HG03378 (cell line): ENCODE data around the gene PRSS53.
"Not testable (repeated sequence)": the region's sequence is repeated elsewhere in the genome, so short reads cannot be mapped to it uniquely, and the experiment has no call there.

Experiments
- ATAC-seq: cut with Tn5 transposase; IDR thresholded peaks from one replicate; pipeline ENCODE4 v1.9.1; 2021; ENCODE audit warnings: mild to moderate bottlenecking, moderate library complexity; ENCODE audit not compliant: unreplicated experiment

PRSS53 gene

DNA sequence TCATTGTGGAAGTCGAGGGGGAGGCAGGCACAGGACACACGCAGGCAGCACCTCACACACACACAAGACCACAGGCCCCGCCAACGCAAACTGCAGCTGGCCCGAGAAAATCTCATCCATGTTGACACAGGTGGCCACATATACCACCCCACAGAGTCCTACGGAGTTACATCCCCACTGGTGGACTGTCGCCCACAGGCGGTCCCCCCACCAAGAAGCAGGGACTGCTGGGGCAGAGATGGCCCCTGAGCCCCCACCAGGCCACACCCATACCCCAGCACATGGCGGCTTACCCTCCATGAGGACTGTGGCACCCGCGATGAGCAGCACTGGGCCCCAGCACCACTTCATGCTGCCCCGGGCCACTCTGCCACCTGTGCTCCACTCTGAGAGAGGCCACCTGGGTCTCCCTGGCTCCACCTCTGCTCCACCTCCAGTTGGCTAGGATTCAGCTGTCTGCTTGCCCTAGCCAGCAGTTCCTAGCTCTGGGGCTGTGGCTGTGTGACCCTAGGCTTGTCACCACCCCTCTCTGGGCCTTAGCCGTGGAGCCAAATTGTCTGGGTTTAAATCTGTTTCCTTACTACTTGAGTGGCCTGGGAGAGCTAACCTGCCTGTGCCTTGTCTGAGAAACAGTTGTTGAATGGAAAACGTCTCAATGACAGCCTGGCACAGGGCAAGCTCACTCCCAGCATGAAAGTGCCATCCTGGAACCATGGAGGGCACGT is at the start of gene PRSS53:
PRSS53 (minus strand) TSS at position 485 of the 725 bp plus-strand sequence; CDS start at position 351, 134 bp downstream.
- ATAC-seq: no peak

DNA sequence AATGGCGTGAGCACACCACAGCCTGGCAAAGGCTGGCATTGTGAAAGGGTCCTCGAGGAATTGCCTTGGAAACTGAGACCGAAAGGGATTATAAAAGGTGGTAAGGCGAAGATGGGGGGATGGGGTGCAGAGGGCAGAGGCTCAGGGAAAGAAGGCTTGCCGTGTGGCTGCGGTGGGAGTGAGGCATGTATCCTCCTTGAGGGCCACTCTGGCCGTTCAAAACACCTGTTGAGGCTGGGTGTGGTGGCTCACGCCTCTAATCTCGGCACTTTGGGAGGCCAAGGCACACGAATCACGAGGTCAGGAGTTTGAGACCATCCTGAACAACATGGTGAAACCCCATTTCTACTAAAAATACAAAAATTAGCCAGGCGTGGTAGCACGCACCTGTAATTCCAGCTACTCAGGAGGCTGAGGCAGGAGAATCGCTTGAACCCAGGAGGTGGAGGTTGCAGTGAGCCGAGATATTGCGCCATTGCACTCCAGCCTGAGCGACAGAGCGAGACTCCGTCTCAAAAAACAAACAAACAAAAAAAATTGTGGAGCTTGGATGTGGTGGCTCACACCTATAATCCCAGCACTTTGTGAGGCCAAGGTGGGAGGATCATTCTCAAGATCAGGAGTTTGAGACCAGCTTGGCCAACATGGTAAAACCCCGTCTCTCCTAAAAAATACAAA is 48.2 kb upstream of the PRSS53 start:
- not testable (repeated sequence) for ATAC-seq

DNA sequence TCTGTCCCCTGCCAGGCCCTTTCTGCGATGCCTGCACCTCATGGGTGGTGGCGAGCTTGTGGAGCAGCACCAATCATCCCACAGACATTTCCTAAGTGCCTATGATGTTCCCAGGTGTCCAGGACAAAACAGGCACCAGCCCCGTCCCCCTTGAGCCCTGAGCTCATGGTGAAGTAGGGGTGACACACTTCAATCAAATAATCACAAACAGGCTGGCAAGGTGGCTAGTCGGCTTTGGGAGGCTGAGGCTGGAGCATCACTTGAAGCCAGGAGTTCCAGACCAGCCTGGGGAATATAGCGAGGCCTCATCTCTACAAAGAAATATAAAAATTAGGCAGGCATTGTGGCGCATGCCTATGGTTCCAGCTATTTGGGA is 47.5 kb upstream of the PRSS53 start:
- ATAC-seq: no peak

DNA sequence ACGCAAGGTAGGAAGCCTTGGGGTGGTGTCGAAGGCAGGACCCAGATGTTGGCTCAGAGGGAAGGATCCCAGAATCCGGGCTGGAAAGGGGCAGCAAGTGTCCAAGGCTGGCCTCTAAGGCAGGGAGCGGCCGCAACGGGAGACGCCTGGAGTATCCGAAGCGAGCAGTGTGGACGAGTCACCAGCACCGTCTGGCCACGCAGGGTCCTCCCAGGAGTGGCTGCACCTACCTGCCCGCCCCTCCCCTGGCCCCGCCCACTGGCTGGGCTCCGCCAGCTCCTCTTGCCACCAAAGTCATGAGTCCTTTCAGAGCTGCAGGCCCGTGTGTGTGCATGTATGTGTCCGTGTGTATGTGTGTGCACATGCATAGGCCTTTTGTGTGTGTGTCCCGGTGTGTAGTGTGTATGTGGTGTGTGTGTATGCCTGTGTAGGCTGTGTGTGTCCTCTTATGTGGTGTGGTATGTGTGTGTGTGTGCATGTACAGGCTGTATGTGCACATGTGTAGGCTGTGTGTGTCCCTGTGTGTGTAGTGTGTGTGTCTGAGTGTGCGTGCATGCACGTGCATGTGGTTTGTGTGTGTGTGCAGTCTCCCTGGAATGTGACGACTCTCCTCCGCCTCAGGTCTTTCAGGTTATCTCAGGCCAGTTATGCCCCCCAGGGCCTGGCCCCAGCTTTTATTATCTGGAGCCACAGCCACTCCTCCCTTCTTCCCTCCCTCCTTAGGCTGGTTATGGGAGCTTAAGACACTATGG is 47.0 kb upstream of the PRSS53 start, which contains the start of gene PRSS8:
PRSS8 (minus strand) TSS at position 193 of the 752 bp plus-strand sequence. CDS start 229 bp downstream, outside the sequence.
- ATAC-seq: no peak

DNA sequence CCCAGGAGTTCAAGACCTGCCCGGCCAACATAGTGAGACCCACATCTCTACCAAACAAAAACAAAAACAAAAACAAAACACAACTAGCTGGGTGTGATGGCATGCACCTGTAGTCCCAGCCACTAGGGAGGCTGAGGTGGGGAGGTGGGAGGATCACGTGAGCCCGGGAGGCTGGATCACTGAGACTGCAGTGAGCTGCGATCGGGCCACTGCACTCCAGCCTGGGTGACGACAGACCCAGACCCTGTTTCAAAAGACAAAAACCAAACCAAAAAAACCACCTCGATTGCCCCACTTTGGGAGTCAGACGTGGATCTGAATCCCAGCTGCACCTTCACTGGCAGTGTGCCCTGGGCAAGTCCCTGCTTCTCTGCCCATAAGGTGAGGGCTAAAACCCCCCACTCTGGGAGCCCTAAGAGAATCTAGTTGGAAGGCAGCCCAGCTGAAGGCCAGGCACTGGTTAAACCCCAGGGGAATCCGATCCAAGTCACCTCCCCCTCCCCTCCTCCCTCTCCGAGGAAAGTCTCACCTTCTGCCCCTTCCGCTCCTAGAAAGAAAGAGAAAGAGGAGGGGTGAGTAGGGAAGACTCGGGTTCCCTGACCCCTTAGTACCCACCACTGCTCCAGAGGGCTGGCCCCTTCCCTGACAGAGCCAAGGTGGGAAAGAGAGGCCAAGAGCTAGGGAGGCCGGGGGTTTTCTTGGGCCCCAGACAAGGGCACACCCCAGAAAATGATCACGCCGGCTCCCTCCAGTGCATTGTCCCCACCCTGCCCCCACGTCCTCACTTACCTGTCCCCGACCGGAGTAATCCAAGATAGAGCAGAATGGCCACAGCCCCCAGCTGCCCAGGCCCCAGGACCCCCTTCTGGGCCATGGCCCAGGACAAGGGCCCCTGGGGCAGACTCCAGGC is 46.1 kb upstream of the PRSS53 start:
- no peak for ATAC-seq

DNA sequence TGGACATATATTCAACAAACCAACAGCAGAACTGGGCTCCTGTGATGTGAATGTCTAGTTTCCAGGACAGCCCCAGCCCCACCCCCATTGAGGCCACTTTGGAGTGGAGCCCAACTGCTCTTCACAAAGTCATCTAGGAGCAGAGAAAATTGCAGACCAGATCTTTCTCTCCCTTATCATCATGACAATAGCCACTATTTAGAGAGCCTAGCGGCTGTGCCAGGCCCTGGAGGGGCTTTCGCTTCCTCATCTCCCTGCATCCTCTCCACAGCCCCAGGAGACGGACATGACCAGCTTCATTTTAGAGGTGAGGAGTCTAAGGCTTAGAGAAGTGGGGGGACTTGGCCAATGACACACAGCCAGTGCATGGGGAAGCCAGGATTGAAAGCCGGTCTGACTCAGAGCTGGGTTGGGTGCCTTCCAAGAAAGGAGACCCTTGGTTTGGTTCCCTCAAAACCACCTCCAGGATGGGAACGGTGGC is 45.4 kb upstream of the PRSS53 start:
- no peak for ATAC-seq

DNA sequence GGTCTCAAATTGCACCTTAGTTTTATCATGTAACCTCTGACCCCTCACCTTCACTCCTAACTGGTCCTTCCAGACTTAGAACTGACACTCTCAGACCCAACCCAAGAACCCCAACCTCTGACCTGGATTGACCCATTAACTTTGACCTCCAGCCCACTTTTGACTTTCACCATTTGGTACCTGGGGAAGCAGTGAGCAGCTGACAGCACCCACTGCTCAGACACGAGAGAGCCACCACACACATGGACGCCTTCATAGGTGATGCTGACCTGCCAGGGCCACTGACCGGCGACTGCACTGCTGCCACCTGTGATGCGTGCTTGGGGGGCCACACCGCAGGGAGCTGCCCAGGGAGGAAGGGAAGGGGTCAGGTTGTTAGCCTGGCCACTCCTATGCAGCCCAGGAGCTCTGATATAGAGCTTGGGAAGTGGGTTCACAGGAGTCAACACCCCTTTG is 44.3 kb upstream of the PRSS53 start:
- ATAC-seq: no peak

DNA sequence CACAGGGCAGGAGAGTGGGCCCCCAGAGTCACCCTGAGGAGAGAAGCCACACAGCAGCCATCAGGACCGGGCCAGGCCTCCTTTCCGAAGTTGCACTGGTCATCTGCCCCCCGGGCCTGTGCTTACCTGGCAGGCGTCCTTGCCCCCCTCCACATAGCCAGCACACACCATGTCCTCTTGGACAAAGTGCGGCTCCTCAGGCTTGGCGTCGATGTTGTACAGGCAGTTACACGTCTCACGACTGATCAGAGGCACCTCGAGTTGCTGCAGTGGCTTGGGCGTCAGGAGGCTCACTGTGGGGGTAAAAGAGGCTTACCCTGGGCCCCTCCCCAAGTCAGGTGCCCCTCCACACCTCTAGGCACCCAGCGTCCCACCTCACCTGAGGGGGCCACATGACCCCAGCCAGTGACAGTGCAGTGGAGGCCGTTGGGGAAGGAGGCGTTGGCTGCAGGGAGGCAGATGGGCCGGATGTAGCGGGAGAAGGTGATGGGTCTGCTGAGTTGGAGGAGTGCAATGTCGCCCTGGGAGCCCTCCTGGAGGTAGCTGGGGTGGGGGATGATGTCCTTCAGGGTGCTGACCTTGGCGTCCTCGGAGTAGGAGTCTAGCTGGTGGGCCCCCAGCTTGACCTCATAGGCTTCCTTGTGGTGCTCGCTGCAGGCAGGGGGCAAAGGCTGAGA is 43.7 kb upstream of the PRSS53 start:
- ATAC-seq: no peak

DNA sequence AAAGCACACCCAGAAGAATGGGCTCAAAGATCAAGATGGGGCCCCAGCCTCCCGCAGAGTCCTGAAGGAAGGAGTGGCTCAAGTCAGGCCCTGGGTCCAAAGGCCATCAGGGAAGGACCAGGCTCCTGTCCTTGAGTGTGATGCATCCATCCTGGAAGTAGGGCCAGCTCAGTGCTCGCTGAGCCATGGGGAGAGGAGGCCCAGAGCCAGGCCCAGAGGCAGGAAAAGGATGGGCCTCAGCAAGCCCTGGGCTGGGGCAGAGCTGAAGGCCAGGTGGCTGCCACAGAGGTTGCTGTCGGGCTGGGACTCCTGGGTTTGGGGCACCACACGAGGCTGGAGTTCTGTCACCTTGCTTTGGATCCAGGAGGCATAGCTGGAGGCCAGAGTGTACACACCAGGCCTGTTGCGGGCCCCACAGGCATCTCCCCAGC is 43.1 kb upstream of the PRSS53 start:
- no peak for ATAC-seq

DNA sequence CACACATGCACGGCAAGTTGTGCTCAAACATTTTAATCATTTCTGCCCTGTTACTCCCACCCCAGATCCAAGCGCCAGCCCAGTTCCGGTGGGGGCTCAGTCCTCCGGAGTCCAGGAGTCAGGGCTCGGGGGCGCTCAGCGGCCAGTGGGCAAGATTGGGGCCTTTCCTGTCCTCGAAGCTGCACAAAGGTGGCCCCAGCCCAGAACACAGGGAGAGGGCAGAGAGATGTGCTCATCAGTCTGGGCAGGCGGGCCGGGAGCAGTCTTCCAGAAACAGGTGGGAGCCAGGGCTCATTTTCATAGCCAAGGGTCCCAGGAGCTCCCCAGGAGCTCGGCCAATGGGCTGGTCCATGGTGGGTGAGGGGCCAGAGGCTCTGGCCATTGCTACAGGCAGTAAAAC is 42.7 kb upstream of the PRSS53 start:
- no peak for ATAC-seq

DNA sequence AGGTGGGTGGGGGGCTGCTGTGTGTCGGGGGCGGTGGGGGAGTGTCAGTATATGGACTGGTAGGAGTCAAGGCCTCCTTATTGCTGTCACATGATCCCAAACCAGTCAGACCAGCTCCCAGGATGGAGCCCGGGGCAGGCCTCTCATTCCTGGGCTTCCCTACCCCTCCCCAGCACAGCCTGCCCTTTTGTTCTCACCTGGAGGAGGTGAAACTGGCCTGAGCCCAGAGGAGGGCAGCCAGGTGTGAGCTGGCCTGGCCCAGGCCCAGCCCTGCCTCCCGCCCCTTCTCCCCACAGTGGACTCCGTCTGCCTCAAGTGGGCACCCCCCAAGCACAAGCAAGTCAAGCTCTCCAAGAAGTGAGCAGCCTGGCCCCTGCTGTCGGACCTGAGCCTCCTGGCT is 42.2 kb upstream of the PRSS53 start:
- ATAC-seq: no peak

DNA sequence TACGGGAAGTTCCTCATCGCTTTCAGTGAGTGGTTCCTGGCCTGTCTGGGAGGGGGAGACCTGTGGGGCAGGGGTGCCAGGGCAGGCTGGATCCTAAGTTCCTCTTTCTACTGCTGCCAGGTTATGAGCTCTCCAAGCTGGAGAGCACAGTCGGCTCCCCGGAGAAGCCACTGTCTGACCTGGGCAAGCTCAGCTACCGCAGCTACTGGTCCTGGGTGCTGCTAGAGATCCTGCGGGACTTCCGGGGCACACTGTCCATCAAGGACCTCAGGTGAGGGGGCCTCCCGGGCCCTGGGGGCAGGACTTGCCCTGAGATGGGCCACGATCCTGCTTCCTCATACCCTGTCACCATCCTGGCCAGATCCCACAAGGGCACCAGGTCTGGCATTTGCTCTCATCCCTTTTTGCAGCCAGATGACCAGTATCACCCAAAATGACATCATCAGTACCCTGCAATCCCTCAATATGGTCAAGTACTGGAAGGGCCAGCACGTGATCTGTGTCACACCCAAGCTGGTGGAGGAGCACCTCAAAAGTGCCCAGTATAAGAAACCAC is 41.7 kb upstream of the PRSS53 start:
- ATAC-seq: no peak

DNA sequence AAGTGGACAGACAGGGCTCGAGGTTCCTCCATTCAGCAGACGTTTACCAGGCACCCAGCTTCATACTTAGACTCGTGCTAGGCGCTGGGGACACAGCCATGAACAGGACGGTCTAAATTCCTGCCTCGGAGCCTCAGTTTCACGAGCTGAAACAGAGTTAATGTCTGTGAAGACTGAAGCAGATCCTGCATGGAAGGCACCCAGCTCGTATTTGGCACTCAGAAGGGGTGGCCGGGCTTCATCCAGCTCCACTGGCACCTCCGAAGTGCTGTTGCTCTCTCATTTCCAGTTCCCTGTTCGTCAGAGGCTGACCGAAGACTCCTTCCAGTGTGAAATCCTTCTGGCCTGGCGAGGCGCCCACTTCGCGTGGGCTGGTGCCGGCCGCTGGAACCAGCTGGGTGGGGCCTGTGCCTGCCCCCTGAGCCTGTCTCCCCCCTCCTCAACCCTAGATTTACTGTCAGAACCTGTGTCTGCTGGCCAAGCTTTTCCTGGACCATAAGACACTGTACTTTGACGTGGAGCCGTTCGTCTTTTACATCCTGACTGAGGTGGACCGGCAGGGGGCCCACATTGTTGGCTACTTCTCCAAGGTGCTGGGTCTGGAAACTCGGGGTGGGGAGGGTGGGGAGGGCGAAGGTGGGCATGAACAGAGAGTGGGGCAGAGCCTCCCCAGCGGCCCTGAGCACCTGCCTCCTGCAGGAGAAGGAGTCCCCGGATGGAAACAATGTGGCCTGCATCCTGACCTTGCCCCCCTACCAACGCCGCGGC is 41.0 kb upstream of the PRSS53 start:
- no peak for ATAC-seq

DNA sequence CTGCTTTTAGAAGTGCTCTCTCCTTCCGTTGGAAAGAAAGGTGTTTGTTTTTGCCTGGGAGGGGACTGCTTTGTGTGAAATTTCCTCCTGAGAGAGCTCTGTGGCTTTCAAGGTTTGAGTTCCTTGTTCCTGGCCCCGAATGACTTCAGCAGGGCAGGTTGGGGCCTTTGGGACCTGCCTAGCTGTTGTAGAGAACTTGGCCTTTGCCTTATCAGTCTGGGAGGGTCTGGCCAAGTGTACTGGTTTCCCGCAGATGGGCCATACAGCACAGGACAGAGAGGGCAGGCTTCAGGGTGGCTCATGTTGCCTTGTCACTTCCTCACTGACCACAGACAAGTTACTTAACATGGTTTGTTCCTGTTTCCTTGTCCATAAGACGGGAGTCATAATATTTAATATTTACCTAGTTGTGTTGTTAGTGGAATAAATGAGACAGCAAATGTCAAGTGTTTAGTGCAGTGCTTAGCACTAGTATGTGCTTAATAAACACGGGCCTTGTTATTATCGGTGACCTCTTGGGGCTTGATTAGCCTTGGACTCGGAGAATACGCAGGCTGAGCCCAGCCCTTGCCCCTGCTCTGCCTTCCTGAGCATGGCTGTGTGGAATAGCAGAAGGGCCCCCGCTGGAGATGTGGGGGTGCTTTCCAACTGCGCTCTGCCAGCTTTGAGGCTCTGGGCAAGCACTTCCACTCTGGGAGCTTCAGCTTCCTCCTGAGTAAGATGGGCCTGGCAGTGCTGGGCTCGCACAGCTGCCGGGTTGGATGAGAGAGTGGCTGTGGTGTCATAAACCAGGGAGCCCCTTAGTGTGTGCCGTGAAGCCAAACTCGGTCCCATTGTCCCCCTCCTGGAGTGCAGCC is 40.2 kb upstream of the PRSS53 start:
- ATAC-seq: no peak

DNA sequence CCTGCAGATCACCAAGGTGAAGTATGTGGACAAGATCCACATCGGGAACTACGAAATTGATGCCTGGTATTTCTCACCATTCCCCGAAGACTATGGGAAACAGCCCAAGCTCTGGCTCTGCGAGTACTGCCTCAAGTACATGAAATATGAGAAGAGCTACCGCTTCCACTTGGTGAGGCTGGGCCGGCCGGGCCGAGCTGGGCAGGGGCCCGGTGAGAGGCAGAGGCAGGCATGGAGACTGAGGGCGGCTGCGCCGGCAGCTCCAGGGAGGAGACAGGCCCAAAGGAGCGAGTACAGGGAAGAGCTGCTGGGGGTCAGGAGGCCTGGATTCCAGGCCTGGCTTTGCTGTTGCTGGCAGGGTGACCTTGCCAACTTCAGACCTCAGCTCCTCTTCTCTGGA is 38.4 kb upstream of the PRSS53 start:
- no peak for ATAC-seq

DNA sequence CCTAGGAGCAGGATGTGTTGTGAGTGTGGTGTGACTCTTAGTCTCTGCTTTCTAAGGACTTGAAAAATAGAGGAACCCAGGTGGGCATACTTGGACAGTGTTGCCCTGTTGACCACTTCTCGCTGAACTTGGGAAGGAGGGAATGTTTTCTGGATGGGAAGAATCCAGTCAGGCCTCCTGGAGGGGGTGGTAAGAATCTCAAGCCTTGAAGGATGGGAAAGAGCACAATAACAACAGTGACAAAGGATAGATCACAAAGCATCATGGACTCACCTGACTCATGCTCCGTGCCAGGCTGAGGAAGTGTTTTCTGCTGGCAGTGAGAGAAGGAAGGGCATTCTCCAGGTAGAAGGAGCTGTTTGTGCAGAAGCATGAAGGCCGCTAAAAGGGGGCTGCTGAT is 37.1 kb upstream of the PRSS53 start:
- no peak for ATAC-seq

DNA sequence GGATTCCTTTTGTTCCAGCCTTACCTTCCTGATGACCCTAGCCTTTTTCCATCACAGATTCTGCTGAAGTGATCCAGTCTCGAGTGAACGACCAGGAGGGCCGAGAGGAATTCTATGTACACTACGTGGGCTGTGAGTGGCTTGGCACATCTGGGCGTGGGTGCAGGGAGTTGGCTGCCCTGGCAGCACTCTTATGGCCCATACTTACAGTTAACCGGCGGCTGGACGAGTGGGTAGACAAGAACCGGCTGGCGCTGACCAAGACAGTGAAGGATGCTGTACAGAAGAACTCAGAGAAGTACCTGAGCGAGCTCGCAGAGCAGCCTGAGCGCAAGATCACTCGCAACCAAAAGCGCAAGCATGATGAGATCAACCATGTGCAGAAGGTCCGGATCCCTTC is 31.4 kb upstream of the PRSS53 start:
- no peak for ATAC-seq
